Uterus (tissue), 2 donors: ENCODE measurements around the gene KRT74.

ENCODE experiments used
- CTCF ChIP-seq, 4 experiments: fragments of 200-600 bp in 2 of 4; fragments of 450-650 bp in 2 of 4; sonication (generic) in 2 of 4; IDR thresholded peaks; one replicate each; pipeline ENCODE4 v1.5.1; 2016 to 2019; ENCODE audit warnings: antibody characterized with exemption in 4 of 4, mild to moderate bottlenecking in 2 of 4, moderate library complexity in 1 of 4
- POLR2A ChIP-seq, 2 donors: fragments of 450-650 bp; IDR thresholded peaks; one replicate each; pipeline ENCODE4 v1.6.1; 2016; ENCODE audit warnings: antibody characterized with exemption in 2 of 2, mild to moderate bottlenecking in 1 of 2, moderate library complexity in 1 of 2

GRCh38 chr12:52542157-52542556 lies 31.5 kb downstream of the KRT74 start:
- no peak for TF ChIP-seq CTCF (IDR thresholded peaks at IDR 0.05)
- no peak for TF ChIP-seq POLR2A (IDR thresholded peaks at IDR 0.05)
